SK-N-MC (cell line): ENCODE results near the gene C14orf132.

Experiments
- DNase-seq: peaks from one replicate; pipeline ENCODE4 v3.0.0-alpha.2; 2011; ENCODE audit warnings: low read depth, low spot score
- H3K27ac ChIP-seq: fragments of 200-600 bp; sonication (generic); 2 replicates; pipeline ENCODE4 v1.5.1; 2016; ENCODE audit warnings: mixed run types
- H3K36me3 ChIP-seq: fragments of 200-600 bp; sonication (generic); 2 replicates; pipeline ENCODE4 v1.6.1; 2017; ENCODE audit warnings: antibody characterized with exemption, low read length, mixed read lengths; ENCODE audit not compliant: insufficient read depth
- H3K4me3 ChIP-seq: fragments of 200-600 bp; sonication (generic); 2 replicates; pipeline ENCODE4 v1.5.1; 2016
- H3K9ac ChIP-seq: fragments of 200-600 bp; sonication (generic); 2 replicates; pipeline ENCODE4 v1.8.0; 2017; ENCODE audit warnings: mixed run types, mixed read lengths; ENCODE audit not compliant: insufficient read length
- H3K9me3 ChIP-seq: fragments of 200-600 bp; sonication (generic); 2 replicates; pipeline ENCODE4 v1.6.1; 2017; ENCODE audit warnings: low read depth, mild to moderate bottlenecking, antibody characterized with exemption, low read length, moderate library complexity, mixed read lengths
- EZH2 ChIP-seq: fragments of 200-600 bp; sonication (generic); IDR thresholded peaks from one replicate; pipeline ENCODE4 v1.6.1; 2017; ENCODE audit warnings: antibody characterized with exemption
- FOXP2 ChIP-seq: optimal IDR thresholded peaks from 2 replicates; pipeline ENCODE3; 2011; ENCODE audit warnings: mild to moderate bottlenecking, moderate library complexity; ENCODE audit not compliant: insufficient read depth; ENCODE audit errors: extremely low read length, control extremely low read depth
- POLR2AphosphoS5 ChIP-seq: IDR thresholded peaks from 2 replicates; pipeline ENCODE4 v1.6.1; 2012; ENCODE audit warnings: mild to moderate bottlenecking, low read depth, low read length, borderline replicate concordance

Gene C14orf132

GRCh38 chr14:96095581-96096476, 56.7 kb downstream of the C14orf132 start:
- Histone ChIP-seq H3K27ac (no peak overlapping the region), H3K4me3 (no peak overlapping the region), H3K9me3 (no peaks in the 10 kb centered on the region), H3K36me3 (no peaks in the 10 kb centered on the region), H3K9ac (no peak overlapping the region)
- DNase-seq: no peak
- TF ChIP-seq FOXP2: no peak
- TF ChIP-seq POLR2AphosphoS5: no peak
- TF ChIP-seq EZH2: no peak

GRCh38 chr14:96096639-96097610, 57.8 kb downstream of the C14orf132 start:
- no peak overlapping the region for H3K27ac ChIP-seq
- no peak for DNase-seq
- no peak overlapping the region for H3K4me3 ChIP-seq
- H3K36me3 ChIP-seq: no peaks in the 10 kb centered on the region
- no peak for TF ChIP-seq FOXP2
- no peak for TF ChIP-seq POLR2AphosphoS5
- TF ChIP-seq EZH2: no peak
- no peak overlapping the region for H3K9ac ChIP-seq
- H3K9me3 ChIP-seq: no peaks in the 10 kb centered on the region

- Histone ChIP-seq H3K9ac (no peak overlapping the region), H3K36me3 (no peaks in the 10 kb centered on the region), H3K9me3 (no peaks in the 10 kb centered on the region), H3K27ac (no peak overlapping the region), H3K4me3 (no peak overlapping the region)
- TF ChIP-seq POLR2AphosphoS5 (no peak), EZH2 (no peak), FOXP2 (no peak)
- no peak for DNase-seq
Observed at GRCh38 chr14:96097752-96098151, 58.6 kb downstream of the C14orf132 start.

- H3K9ac ChIP-seq: no peak overlapping the region
- no peak overlapping the region for H3K27ac ChIP-seq
- TF ChIP-seq EZH2: no peak
- no peak for TF ChIP-seq FOXP2
- no peak for TF ChIP-seq POLR2AphosphoS5
- no peak for DNase-seq
- H3K36me3 ChIP-seq: no peaks in the 10 kb centered on the region
- H3K9me3 ChIP-seq: no peaks in the 10 kb centered on the region
- H3K4me3 ChIP-seq: no peak overlapping the region
Observed at GRCh38 chr14:96098309-96098998, 59.3 kb downstream of the C14orf132 start.

- no peaks in the 10 kb centered on the region for H3K36me3 ChIP-seq
- no peak for DNase-seq
- no peak overlapping the region for H3K27ac ChIP-seq
- H3K4me3 ChIP-seq: no peak overlapping the region
- TF ChIP-seq EZH2: no peak
- TF ChIP-seq POLR2AphosphoS5: no peak
- no peak for TF ChIP-seq FOXP2
- no peak overlapping the region for H3K9ac ChIP-seq
- no peaks in the 10 kb centered on the region for H3K9me3 ChIP-seq
Observed at GRCh38 chr14:96098999-96099335, 59.8 kb downstream of the C14orf132 start.

GRCh38 chr14:96100161-96101064, 61.3 kb downstream of the C14orf132 start:
- no peak overlapping the region for H3K9ac ChIP-seq

GRCh38 chr14:96102081-96102856, 63.1 kb downstream of the C14orf132 start:
- no peaks in the 10 kb centered on the region for H3K9me3 ChIP-seq
- H3K27ac ChIP-seq: no peak overlapping the region
- H3K9ac ChIP-seq: no peak overlapping the region
- H3K4me3 ChIP-seq: no peak overlapping the region
- no peaks in the 10 kb centered on the region for H3K36me3 ChIP-seq
- DNase-seq: no peak
- TF ChIP-seq EZH2 (no peak), POLR2AphosphoS5 (no peak), FOXP2 (no peak)

More at GRCh38 chr14:96100161-96101064, 61.3 kb downstream of the C14orf132 start:
- no peaks in the 10 kb centered on the region for H3K36me3 ChIP-seq
- H3K9me3 ChIP-seq: no peaks in the 10 kb centered on the region
- TF ChIP-seq EZH2: no peak
- TF ChIP-seq FOXP2: no peak
- no peak for TF ChIP-seq POLR2AphosphoS5
- DNase-seq: peak; percentile 48
- no peak overlapping the region for H3K4me3 ChIP-seq
- no peak overlapping the region for H3K27ac ChIP-seq
